Gastroesophageal sphincter (tissue), 4 donors: ENCODE measurements around the gene ZNF775. TPM values are rescaled to one million over a fixed set of nuclear protein-coding genes. Genes with fewer than 3 reads are reported as not detected.
A peak's percentile ranks its signal among the peaks of the same experiment; 100 is the strongest.

Experiments
- ATAC-seq: fragments of 150-250 bp; one replicate; pipeline ENCODE4 v1.9.1; 2016; ENCODE audit warnings: mild to moderate bottlenecking, moderate library complexity
- H3K27ac ChIP-seq, 4 donors: fragments of 200-600 bp; sonication (generic) in 3 of 4; 1 replicate in 3 of 4; 2 replicates in 1 of 4; pipeline ENCODE4 v1.5.1; 2016 to 2019
- H3K27me3 ChIP-seq: fragments of 200-600 bp; sonication (generic); one replicate; pipeline ENCODE4 v1.5.1; 2019
- H3K36me3 ChIP-seq, 2 donors: fragments of 200-600 bp; sonication (generic); one replicate each; pipeline ENCODE4 v1.5.1; 2019; ENCODE audit warnings: control low read depth in 1 of 2
- H3K4me1 ChIP-seq, 3 donors: fragments of 200-600 bp; sonication (generic); 1 replicate in 2 of 3; 2 replicates in 1 of 3; pipeline ENCODE4 v1.5.1; 2016 to 2019; ENCODE audit warnings: control low read depth in 2 of 3
- H3K4me3 ChIP-seq, 2 donors: fragments of 200-600 bp; sonication (generic); one replicate each; pipeline ENCODE4 v1.5.1; 2019; ENCODE audit warnings: mild to moderate bottlenecking in 1 of 2, moderate library complexity in 1 of 2
- H3K9me3 ChIP-seq, 3 donors: fragments of 200-600 bp; sonication (generic); one replicate each; pipeline ENCODE4 v1.5.1; 2017 to 2019; ENCODE audit warnings: control low read depth in 2 of 3
- EP300 ChIP-seq: sonication (generic); formaldehyde crosslinking; IDR thresholded peaks from one replicate; pipeline ENCODE4 v1.6.1; 2017; ENCODE audit warnings: antibody characterized with exemption, mild to moderate bottlenecking
- POLR2A ChIP-seq, 2 donors: fragments of 450-650 bp; IDR thresholded peaks; one replicate each; pipeline ENCODE4 v1.6.1; 2017; ENCODE audit warnings: antibody characterized with exemption in 2 of 2, mild to moderate bottlenecking in 2 of 2, moderate library complexity in 1 of 2
- POLR2AphosphoS5 ChIP-seq: sonication (generic); formaldehyde crosslinking; IDR thresholded peaks from one replicate; pipeline ENCODE4 v1.6.1; 2017; ENCODE audit warnings: antibody characterized with exemption
- WGBS, 2 donors: methylation state at CpG; one replicate each; pipeline ENCODE4 v1.1.5; 2018; ENCODE audit warnings: low coverage in 1 of 2; 5-methylcytosine and 5-hydroxymethylcytosine counted together
- total RNA-seq, 4 donors: library from RNA; depleted of rRNA; stranded (reverse); fragments of >200 nt; gene quantifications; one replicate each; pipeline ENCODE4 v1.1.0, GENCODE V29; 2016
- TF ChIP-seq, protein P1 (sequence below), 4 experiments: fragments of 200-600 bp in 2 of 4; fragments of 450-650 bp in 2 of 4; sonication (generic) in 1 of 4; IDR thresholded peaks; one replicate each; pipeline ENCODE4 v1.5.1; 2017 to 2019; ENCODE audit warnings: antibody characterized with exemption in 4 of 4, mild to moderate bottlenecking in 2 of 4, moderate library complexity in 2 of 4

The ZNF775 gene
- total RNA-seq, 4 donors from 2014 or later: 5.3 to 12.5 (median 10.5) TPM

DNA sequence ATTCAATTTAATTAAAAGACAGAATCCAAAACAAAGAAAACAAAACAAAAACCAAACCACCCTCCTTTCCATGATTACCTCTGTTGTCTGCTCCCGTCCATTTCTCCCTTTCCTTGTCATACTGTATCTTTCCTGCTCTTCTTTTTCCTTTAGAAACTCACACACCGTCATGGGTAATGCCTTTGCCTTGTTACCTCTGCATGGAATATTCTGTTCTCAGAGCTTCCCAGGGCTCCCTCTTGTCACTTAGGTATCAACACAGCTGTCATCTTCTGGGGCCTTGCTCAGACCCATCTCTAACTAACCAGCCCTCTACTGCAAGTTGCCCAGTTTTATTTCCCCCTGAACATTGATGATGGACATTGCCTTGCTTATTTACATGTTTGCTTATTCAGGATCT lies 41.1 kb downstream of the ZNF775 start:
- no peak overlapping the region for H3K27ac ChIP-seq
- no peak for ATAC-seq
- no peaks in the 10 kb centered on the region for H3K27me3 ChIP-seq
- 73% methylated on average over 2 of the region's 2 CpGs for WGBS, 2 donors
- H3K36me3 ChIP-seq: no peaks in the 10 kb centered on the region
- H3K9me3 ChIP-seq: no peaks in the 10 kb centered on the region
- peaks cover 0 to 8% (median 0%) of the 10 kb centered on the region in 3 donors for H3K4me1 ChIP-seq
- no peak overlapping the region for H3K4me3 ChIP-seq
- TF ChIP-seq, protein P1, sequence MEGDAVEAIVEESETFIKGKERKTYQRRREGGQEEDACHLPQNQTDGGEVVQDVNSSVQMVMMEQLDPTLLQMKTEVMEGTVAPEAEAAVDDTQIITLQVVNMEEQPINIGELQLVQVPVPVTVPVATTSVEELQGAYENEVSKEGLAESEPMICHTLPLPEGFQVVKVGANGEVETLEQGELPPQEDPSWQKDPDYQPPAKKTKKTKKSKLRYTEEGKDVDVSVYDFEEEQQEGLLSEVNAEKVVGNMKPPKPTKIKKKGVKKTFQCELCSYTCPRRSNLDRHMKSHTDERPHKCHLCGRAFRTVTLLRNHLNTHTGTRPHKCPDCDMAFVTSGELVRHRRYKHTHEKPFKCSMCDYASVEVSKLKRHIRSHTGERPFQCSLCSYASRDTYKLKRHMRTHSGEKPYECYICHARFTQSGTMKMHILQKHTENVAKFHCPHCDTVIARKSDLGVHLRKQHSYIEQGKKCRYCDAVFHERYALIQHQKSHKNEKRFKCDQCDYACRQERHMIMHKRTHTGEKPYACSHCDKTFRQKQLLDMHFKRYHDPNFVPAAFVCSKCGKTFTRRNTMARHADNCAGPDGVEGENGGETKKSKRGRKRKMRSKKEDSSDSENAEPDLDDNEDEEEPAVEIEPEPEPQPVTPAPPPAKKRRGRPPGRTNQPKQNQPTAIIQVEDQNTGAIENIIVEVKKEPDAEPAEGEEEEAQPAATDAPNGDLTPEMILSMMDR (IDR thresholded peaks at IDR 0.05): no peak
- TF ChIP-seq EP300 (no peak), POLR2A (IDR thresholded peaks at IDR 0.05) (no peak), POLR2AphosphoS5 (no peak)

DNA sequence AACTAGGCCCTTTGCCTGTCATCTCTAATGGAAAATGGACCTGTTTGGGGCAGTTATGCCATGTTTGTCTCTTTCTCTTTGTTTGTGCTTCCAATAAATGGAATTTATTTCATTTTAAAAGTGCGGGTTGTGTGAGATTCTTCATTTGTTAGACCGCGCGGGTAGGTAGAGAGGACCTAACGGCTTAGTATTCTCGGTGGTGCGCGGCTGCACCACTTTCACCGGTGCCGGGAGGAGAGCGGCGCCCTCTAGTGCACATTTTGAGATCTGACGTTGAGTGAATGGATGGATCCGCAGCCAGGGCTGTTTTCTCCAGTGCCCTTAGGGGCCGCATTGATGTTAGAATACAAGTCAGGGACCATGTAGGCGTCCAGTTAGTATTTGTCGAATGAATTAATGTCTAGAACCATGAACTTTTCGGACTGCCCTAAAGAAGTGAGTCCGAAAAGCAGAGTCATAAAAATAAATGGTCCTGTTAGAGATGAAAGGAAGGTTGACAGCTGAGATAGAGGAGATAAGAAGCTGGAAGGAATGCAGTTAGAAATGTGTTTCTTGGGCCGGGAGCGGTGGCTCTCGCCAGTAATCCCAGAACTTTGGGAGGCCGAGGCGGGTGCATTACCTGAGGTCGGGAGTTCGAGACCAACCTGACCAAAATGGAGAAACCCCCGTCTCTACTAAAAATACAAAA lies 42.0 kb downstream of the ZNF775 start:
- Histone ChIP-seq H3K27me3 (no peaks in the 10 kb centered on the region), H3K9me3 (no peaks in the 10 kb centered on the region), H3K4me1 (peaks cover 0 to 8% (median 0%) of the 10 kb centered on the region in 3 donors), H3K27ac (no peak overlapping the region), H3K4me3 (no peak overlapping the region), H3K36me3 (no peaks in the 10 kb centered on the region)
- ATAC-seq: peak; percentile 93
- TF ChIP-seq, protein P1 (IDR thresholded peaks at IDR 0.05): peak; percentile 84 to 90 (median 86)
- no peak for TF ChIP-seq POLR2AphosphoS5
- WGBS, 2 donors: 0 to 19% methylated on average over 2 to 27 of the region's 27 CpGs

GRCh38 chr7:150421831-150422230 lies 42.7 kb downstream of the ZNF775 start:
- Histone ChIP-seq H3K9me3 (no peaks in the 10 kb centered on the region), H3K4me3 (no peak overlapping the region), H3K27me3 (no peaks in the 10 kb centered on the region), H3K27ac (no peak overlapping the region), H3K36me3 (no peaks in the 10 kb centered on the region), H3K4me1 (peaks cover 0 to 8% (median 0%) of the 10 kb centered on the region in 3 donors)
- ATAC-seq: no peak
- TF ChIP-seq, protein P1 (IDR thresholded peaks at IDR 0.05): no peak
- TF ChIP-seq EP300: no peak
- TF ChIP-seq POLR2AphosphoS5: no peak
- TF ChIP-seq POLR2A (IDR thresholded peaks at IDR 0.05): no peak
- 78 to 81% methylated on average over 17 of the region's 17 CpGs for WGBS, 2 donors

DNA sequence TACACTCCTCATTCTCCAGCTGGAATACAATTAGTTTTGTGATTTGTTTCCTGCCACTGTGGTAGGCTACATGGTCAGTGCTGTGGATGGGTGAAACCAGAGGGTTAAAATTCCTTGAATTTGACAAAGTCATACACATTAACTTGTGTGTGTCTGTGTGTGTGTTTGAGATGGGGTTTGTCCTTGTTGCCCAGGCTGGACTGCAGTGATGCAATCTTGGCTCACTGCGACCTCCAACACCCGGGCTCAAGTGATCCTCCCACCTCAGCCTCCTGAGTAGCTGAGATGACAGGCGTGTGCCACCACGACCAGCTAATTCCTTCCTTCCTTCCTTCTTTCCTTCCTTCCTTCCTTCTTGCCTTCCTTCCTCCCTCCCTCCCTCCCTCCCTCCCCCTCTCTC lies 46.5 kb downstream of the ZNF775 start:
- ATAC-seq: no peak
- Histone ChIP-seq H3K9me3 (no peaks in the 10 kb centered on the region), H3K27me3 (peaks cover 5% of the 10 kb centered on the region), H3K4me1 (peaks cover 0 to 15% (median 0%) of the 10 kb centered on the region in 3 donors), H3K27ac (no peak overlapping the region), H3K4me3 (no peak overlapping the region), H3K36me3 (no peaks in the 10 kb centered on the region)
- TF ChIP-seq, protein P1 (IDR thresholded peaks at IDR 0.05): no peak
- TF ChIP-seq POLR2AphosphoS5 (no peak), POLR2A (IDR thresholded peaks at IDR 0.05) (no peak), EP300 (no peak)
- WGBS, 2 donors: 60 to 71% methylated on average over 4 of the region's 4 CpGs
